Urinary bladder (tissue), 4 donors: ENCODE data around the gene ETFBKMT. TPM values are rescaled to one million over a fixed set of nuclear protein-coding genes. Genes with fewer than 3 reads are reported as not detected.
A peak's percentile ranks its signal among the peaks of the same experiment; 100 is the strongest.
"Not testable (repeated sequence)": the region's sequence is repeated elsewhere in the genome, so short reads cannot be mapped to it uniquely, and the experiment has no call there.

Source experiments
- DNase-seq: peaks from one replicate; pipeline ENCODE4 v3.0.0-alpha.2; 2015; ENCODE audit errors: extremely low spot score
- H3K27ac ChIP-seq: one replicate; pipeline ENCODE4 v1.5.1; 2013; ENCODE audit warnings: low read depth, mild to moderate bottlenecking, moderate library complexity
- H3K36me3 ChIP-seq: one replicate; pipeline ENCODE4 v1.6.1; 2013; ENCODE audit warnings: mild to moderate bottlenecking, moderate library complexity; ENCODE audit not compliant: insufficient read depth
- H3K4me1 ChIP-seq: one replicate; pipeline ENCODE4 v1.6.1; 2013; ENCODE audit warnings: mild to moderate bottlenecking, moderate library complexity; ENCODE audit not compliant: insufficient read depth
- H3K4me3 ChIP-seq: one replicate; pipeline ENCODE4 v1.5.1; 2013; ENCODE audit warnings: low read depth, low read length
- WGBS: extraction: QIAGEN DNeasy Blood & Tissue Kit; methylation state at CpG from one replicate; pipeline ENCODE4 v1.1.7; 2013; 5-methylcytosine and 5-hydroxymethylcytosine counted together
- polyA plus RNA-seq: library from polyadenylated mRNA; stranded (reverse); fragments of 200-250 nt; gene quantifications from one replicate; pipeline ENCODE4 v1.2.3, GENCODE V29; 2013
- total RNA-seq: library from RNA; depleted of rRNA; stranded (reverse); fragments of >200 nt; gene quantifications from one replicate; pipeline ENCODE4 v1.2.3, GENCODE V29; 2014
- donor health status: healthy with polysubstance abuse.
- donor health status: healthy.

Gene ETFBKMT
- total and polyA plus RNA-seq, 2 donors, result 2.3 to 5.7 TPM

DNA sequence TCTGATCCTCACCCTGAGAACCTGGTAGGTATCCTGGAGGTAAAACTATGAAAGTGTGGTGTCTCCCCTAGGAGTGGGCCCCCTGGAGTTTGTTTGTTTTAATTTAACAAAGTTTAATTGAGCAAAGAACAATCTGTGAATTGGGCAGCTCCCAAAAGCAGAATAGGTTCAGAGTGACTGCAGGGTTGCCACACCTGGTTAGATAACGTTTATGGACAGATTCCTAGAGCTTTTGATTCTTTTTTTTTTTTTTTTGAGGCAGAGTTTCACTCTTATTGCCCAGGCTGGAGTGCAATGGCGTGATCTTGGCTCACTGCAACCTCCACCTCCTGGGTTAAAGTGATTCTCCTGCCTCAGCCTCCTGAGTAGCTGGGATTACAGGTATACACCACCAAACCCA lies 10.1 kb downstream of the ETFBKMT start:
- not testable (repeated sequence) for H3K4me1 ChIP-seq, H3K36me3 ChIP-seq, DNase-seq, H3K4me3 ChIP-seq, H3K27ac ChIP-seq
- WGBS, result 94% methylated on average over 2 of the region's 2 CpGs

DNA sequence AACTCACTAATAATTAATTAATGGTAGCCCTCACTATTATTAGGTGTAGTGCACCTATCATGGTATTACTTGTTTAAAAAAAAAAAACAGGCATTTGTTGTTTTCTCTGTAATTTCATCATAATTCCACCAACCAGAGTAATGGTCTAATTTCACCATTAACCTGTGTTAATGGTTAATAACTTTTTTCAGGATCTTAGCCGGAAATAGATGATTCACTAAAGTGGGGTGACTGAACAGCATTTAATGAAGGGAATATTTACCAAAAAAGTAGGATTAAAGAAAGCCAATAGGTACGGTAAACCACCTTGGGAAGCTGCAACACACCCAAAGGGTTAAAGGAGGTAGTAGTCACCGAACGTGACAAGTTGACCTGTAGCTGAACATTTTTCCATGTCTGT lies 13.0 kb downstream of the ETFBKMT start:
- Histone ChIP-seq H3K4me3 (no peak overlapping the region), H3K36me3 (peaks cover 4% of the 10 kb centered on the region), H3K27ac (no peak overlapping the region), H3K4me1 (no peaks in the 10 kb centered on the region)
- 93% methylated on average over 4 of the region's 4 CpGs for WGBS
- no peak for DNase-seq

- 63% methylated on average over 10 of the region's 10 CpGs for WGBS
- no peak for DNase-seq
- no peak overlapping the region for H3K4me3 ChIP-seq
Observed at GRCh38 chr12:31682136-31682962, 22.9 kb downstream of the ETFBKMT start.

DNA sequence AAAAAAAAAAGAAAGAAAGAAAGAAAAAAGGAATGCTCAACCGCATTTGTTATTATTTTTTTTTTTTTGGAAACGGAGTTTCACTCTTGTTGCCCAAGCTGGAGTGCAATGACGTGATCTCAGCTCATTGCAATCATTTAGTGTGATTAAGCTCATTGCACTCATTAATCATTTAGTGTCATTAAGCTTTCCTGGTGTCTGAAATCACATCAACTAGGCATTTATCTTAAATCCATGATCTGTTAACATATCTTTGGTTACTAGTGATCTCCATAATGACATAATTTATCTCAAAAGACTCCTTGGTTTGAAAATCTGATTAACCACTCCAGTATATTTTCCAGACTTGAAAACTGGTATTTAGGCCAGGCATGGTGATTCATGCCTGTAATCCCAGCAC lies 26.3 kb downstream of the ETFBKMT start:
- 82% methylated on average over 3 of the region's 3 CpGs for WGBS
- H3K4me3 ChIP-seq, result no peak overlapping the region
- no peak overlapping the region for H3K27ac ChIP-seq
- no peak for DNase-seq
- H3K36me3 ChIP-seq, result no peaks in the 10 kb centered on the region
- H3K4me1 ChIP-seq, result no peaks in the 10 kb centered on the region

More at GRCh38 chr12:31682136-31682962, 22.9 kb downstream of the ETFBKMT start:
- Histone ChIP-seq H3K4me1 (no peaks in the 10 kb centered on the region), H3K27ac (no peak overlapping the region), H3K36me3 (no peaks in the 10 kb centered on the region)

DNA sequence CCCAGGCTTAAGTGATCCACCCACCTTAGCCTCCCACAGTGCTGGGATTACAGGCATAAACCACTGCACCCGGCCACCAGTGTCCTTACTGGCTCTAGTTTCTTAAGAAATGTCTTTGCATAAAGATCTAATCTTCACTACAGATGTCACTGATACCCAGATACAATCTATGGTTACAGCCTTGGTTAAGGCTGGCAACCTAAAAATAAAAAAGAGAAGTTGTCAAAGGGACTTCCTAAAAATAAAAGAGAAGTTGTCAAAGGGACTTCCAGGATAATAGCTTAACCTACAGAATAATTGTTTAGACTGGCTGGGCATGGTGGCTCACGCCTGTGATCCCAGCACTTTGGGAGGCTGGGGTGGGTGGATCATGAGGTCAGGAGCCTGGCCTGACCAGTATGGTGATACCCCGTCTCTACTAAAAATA lies 27.6 kb downstream of the ETFBKMT start:
- DNase-seq, result no peak
- H3K36me3 ChIP-seq, result no peaks in the 10 kb centered on the region
- H3K4me3 ChIP-seq, result no peak overlapping the region
- H3K4me1 ChIP-seq, result no peaks in the 10 kb centered on the region
- WGBS, result 86% methylated on average over 3 of the region's 3 CpGs
- no peak overlapping the region for H3K27ac ChIP-seq

GRCh38 chr12:31689921-31690320 lies 30.4 kb downstream of the ETFBKMT start:
- H3K36me3 ChIP-seq, H3K4me3 ChIP-seq, H3K27ac ChIP-seq, H3K4me1 ChIP-seq, DNase-seq: not testable (repeated sequence)
- 95% methylated on average over 3 of the region's 3 CpGs for WGBS

GRCh38 chr12:31702047-31702446 lies 42.6 kb downstream of the ETFBKMT start:
- Histone ChIP-seq H3K27ac (no peak overlapping the region), H3K36me3 (no peaks in the 10 kb centered on the region), H3K4me1 (no peaks in the 10 kb centered on the region), H3K4me3 (no peak overlapping the region)
- no peak for DNase-seq

GRCh38 chr12:31705621-31706020 lies 46.1 kb downstream of the ETFBKMT start:
- Histone ChIP-seq H3K4me1 (no peaks in the 10 kb centered on the region), H3K27ac (no peak overlapping the region), H3K4me3 (no peak overlapping the region), H3K36me3 (no peaks in the 10 kb centered on the region)
- DNase-seq, result no peak
- WGBS, result 49% methylated on average over 2 of the region's 2 CpGs

- H3K36me3 ChIP-seq, H3K27ac ChIP-seq, H3K4me3 ChIP-seq, H3K4me1 ChIP-seq, DNase-seq: not testable (repeated sequence)
- 95% methylated on average over 7 of the region's 7 CpGs for WGBS
Observed at GRCh38 chr12:31708118-31708517, 48.6 kb downstream of the ETFBKMT start.

- WGBS, result 78% methylated on average over 3 of the region's 3 CpGs
- H3K36me3 ChIP-seq, result no peaks in the 10 kb centered on the region
- H3K27ac ChIP-seq, result no peak overlapping the region
- no peak overlapping the region for H3K4me3 ChIP-seq
- no peaks in the 10 kb centered on the region for H3K4me1 ChIP-seq
- no peak for DNase-seq
Observed at GRCh38 chr12:31710021-31710818, 50.7 kb downstream of the ETFBKMT start.

DNA sequence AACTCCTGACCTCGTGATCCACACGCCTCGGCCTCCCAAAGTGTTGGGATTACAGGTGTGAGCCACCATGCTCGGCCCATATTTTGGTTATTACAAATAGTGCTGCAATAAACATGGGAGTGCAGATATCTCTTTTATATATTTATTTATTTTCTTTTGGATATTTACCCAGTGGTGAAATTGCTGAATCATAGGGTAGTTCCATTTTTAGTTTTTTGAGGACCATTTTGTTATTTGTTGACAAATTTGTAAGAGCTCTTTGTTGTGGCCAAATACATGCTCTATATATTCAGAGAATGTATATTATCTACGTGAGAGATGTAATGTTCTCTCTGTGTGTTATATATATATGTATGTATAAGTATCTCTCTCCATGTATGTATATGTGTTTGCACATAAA lies 53.4 kb downstream of the ETFBKMT start:
- Histone ChIP-seq H3K27ac (no peak overlapping the region), H3K36me3 (no peaks in the 10 kb centered on the region), H3K4me3 (no peak overlapping the region), H3K4me1 (no peaks in the 10 kb centered on the region)
- WGBS, result 96% methylated on average over 5 of the region's 5 CpGs
- DNase-seq, result no peak

DNA sequence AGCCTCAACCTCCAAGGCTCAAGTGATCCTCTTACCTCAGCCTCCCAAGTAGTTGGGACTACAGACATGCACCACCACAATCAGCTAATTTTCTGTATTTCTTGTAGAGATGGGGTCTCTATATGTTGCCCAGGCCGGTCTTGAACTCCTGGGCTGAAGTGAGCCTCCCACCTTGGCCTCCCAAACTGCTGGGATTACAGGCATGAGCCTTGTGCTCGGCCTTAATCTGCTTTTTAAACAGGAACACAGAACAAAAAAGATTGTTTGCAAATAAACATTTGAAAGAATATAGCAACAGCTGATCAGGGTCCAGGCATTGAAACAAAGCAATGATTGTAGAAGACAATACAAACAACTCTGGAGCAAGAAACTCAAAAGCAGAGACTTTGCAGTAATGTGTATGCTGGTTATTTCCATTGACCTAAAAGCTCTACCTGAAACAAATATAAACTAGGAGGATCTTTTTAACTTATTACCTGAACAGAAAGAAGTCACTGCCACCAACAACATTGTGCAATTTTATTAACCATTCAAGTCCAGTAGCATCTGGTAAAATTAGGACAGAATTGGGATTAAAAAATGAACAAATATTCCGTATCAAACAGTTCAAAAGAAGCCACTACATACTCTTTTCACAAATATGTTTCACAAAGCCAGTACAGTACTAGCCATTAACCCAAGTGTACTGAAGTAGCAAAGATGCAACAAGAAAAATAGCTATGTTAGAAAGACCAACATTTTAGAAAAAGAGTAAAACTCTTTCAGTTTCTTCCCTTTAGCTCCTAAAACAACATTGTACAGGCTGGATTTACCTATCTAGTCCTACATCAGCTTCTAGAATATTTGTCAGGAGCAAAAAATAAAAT lies 55.2 kb downstream of the ETFBKMT start:
- Histone ChIP-seq H3K27ac (no peak overlapping the region), H3K36me3 (no peaks in the 10 kb centered on the region), H3K4me3 (no peak overlapping the region), H3K4me1 (no peaks in the 10 kb centered on the region)
- no peak for DNase-seq
- 96% methylated on average over 3 of the region's 3 CpGs for WGBS

DNA sequence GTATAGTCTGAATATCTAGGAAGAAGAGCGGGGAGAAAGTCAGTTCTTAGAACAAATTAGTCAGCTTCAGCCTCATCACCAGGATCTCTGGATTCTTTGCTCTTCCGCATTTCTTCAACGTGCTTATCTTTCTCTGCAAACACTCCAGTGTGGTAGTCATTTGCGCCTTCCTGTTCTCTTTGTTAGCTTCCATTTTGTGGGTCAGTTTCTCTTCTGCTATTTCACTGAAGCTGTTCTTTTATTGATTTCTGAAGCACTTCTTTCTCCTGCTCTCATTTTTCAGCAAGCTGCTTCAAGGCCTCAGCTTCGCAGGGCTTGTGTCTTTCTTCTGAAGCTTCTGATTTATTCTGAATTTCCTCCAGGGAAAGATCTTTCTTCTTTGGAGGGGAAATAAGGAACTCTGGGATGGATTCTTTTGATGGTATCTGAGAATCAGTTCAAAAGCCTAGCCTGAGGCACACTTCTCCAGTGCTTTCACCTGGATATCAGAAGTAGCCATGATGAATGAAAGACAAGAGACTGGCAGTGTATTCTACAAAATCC lies 55.9 kb downstream of the ETFBKMT start:
- no peak for DNase-seq
- no peaks in the 10 kb centered on the region for H3K36me3 ChIP-seq
- peak overlapping the region; percentile 50 for H3K27ac ChIP-seq
- 61% methylated on average over 5 of the region's 5 CpGs for WGBS
- no peaks in the 10 kb centered on the region for H3K4me1 ChIP-seq
- H3K4me3 ChIP-seq, result no peak overlapping the region
